ENCODE results near the gene PAPPA2. TPM values are rescaled to one million over a fixed set of nuclear protein-coding genes. Genes with fewer than 3 reads are reported as not detected.
"Not testable (repeated sequence)": the region's sequence is repeated elsewhere in the genome, so short reads cannot be mapped to it uniquely, and the experiment has no call there.

The PAPPA2 gene
- polyA plus RNA-seq, 1 experiment = 0.97 TPM

DNA sequence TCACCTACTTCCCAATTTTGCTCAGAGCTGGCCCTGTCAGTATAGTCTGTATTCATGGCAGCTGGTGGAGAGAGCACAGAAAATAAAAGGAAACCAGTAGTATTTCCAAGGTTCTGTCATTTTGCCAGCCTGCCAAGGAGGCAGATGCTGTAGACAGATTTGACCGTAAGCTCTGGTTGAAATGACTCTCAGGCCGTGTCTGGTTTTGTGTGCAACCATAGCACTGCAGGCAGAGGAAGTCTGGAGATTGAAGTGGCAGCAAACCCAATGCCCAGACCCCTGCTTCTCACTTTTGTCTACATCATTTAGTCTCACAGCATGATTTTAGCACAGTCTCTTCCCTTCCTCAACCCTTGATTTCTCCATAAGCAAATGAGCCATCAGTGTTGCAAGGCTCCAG is 291.7 kb downstream of the PAPPA2 start:
- TF ChIP-seq, protein P1, sequence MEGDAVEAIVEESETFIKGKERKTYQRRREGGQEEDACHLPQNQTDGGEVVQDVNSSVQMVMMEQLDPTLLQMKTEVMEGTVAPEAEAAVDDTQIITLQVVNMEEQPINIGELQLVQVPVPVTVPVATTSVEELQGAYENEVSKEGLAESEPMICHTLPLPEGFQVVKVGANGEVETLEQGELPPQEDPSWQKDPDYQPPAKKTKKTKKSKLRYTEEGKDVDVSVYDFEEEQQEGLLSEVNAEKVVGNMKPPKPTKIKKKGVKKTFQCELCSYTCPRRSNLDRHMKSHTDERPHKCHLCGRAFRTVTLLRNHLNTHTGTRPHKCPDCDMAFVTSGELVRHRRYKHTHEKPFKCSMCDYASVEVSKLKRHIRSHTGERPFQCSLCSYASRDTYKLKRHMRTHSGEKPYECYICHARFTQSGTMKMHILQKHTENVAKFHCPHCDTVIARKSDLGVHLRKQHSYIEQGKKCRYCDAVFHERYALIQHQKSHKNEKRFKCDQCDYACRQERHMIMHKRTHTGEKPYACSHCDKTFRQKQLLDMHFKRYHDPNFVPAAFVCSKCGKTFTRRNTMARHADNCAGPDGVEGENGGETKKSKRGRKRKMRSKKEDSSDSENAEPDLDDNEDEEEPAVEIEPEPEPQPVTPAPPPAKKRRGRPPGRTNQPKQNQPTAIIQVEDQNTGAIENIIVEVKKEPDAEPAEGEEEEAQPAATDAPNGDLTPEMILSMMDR (IDR thresholded peaks at IDR 0.05; ENCODE audit: insufficient read depth, low read depth, low read length) = no peak
- ChIA-PET POLR2A (no interaction called here), CTCF (interaction anchor here (1.0 kb wide), 1 partner anchor 8 kb away, joined by 3 read pairs; no protein-coding TSS in a partner anchor)
- no peak for DNase-seq (ENCODE audit: low read depth)
- no peaks in the 10 kb centered on the region for H3K27me3 ChIP-seq (ENCODE audit: control insufficient read depth, insufficient read depth, low read length)
- no peak overlapping the region for H3K4me3 ChIP-seq (ENCODE audit: low read depth, low read length)
- H3K36me3 ChIP-seq (ENCODE audit: control insufficient read depth, insufficient read depth, low read length) = no peaks in the 10 kb centered on the region

DNA sequence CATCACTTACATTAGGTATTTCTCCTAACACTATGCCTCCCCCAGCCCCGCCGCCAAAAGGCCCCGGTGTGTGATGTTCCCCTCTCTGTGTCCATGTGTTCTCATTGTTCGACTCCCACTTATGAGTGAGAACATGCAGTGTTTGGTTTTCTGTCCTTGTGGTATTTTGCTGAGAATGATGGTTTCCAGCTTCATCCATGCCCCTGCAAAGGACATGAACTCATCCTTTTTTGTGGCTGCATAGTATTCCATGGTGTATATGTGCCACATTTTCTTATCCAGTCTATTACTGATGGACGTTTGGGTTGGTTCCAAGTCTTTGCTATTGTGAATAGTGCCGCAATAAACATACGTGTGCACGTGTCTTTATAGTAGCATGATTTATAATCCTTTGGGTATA is 293.8 kb downstream of the PAPPA2 start:
- H3K36me3 ChIP-seq (ENCODE audit: control insufficient read depth, insufficient read depth, low read length); POLR2A ChIA-PET; DNase-seq (ENCODE audit: low read depth); CTCF ChIA-PET; H3K27me3 ChIP-seq (ENCODE audit: control insufficient read depth, insufficient read depth, low read length); H3K4me3 ChIP-seq (ENCODE audit: low read depth, low read length): not testable (repeated sequence)

DNA sequence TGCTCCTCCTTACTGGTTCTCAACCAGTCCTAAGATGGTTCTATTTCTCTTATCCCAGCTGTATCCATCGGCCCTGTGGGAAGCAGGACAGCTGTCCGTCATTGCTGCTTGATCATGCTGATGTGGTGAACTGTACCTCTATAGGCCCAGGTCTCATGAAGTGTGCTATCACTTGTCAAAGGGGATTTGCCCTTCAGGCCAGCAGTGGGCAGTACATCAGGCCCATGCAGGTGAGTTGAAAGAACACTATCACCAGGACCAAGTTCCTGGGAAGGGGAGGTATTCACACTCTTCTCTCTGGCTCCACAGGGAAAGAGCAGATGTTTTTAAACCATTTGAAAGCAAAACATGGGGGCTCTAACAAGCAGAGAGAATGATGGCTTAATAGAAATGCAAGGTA is 302.6 kb downstream of the PAPPA2 start:
- POLR2A ChIA-PET = no interaction called here
- Histone ChIP-seq H3K36me3 (ENCODE audit: control insufficient read depth, insufficient read depth, low read length) (no peaks in the 10 kb centered on the region), H3K4me3 (ENCODE audit: low read depth, low read length) (no peak overlapping the region), H3K27me3 (ENCODE audit: control insufficient read depth, insufficient read depth, low read length) (no peaks in the 10 kb centered on the region)
- DNase-seq (ENCODE audit: low read depth) = no peak
- CTCF ChIA-PET = interaction anchor here (1.2 kb wide), 1 partner anchor 205 kb away, joined by 5 read pairs; no protein-coding TSS in a partner anchor
- TF ChIP-seq, protein P1 (IDR thresholded peaks at IDR 0.05; ENCODE audit: insufficient read depth, low read depth, low read length) = no peak

DNA sequence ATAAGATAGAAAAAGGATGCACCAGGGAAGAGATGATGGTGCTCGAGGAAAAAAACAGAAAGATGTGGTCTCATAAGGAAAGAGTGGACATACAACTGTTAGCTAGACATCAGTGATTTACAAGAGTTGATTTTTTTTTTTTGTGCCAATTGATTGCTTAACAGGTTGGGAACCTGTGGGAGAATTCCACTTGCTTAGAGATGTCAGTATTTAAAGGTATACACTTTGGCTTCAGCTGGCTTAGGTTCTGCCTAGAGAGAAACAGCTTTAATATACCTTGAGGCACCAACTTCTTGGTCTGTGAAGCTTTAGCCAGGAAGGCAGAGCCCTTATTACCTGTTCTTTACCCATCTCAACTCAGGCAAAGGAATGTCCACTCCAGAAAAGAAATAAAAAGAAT is 303.8 kb downstream of the PAPPA2 start:
- POLR2A ChIA-PET = no interaction called here
- TF ChIP-seq, protein P1 (IDR thresholded peaks at IDR 0.05; ENCODE audit: insufficient read depth, low read depth, low read length) = no peak

DNA sequence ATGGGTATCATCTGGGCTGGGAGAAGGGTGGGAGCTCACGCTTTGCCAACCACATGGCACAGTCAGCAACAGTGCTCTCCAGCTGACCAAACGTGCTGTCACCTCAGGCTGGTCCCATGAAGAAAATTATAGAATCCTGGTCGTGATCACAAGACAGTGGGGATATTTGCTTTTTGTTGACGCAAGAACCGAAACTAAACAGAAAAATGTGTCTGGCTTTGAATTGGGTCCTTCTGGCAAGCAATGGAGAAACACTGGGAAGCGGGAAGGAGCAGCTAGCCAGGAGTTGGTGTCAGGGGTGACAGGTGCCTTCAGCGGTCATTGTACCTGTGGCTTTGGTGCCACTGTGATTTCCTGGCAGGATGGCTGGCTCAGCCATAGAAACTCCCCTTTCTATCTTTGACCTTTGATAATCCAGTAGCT is 304.8 kb downstream of the PAPPA2 start:
- POLR2A ChIA-PET = no interaction called here
- TF ChIP-seq, protein P1 (IDR thresholded peaks at IDR 0.05; ENCODE audit: insufficient read depth, low read depth, low read length) = no peak
- no peak for DNase-seq (ENCODE audit: low read depth)
- CTCF ChIA-PET = interaction anchor here (1.1 kb wide), 1 partner anchor 12 kb away, joined by 3 read pairs; no protein-coding TSS in a partner anchor
- Histone ChIP-seq H3K4me3 (ENCODE audit: low read depth, low read length) (no peak overlapping the region), H3K36me3 (ENCODE audit: control insufficient read depth, insufficient read depth, low read length) (no peaks in the 10 kb centered on the region), H3K27me3 (ENCODE audit: control insufficient read depth, insufficient read depth, low read length) (no peaks in the 10 kb centered on the region)

More for the DNA sequence above, 303.8 kb downstream of the PAPPA2 start:
- H3K27me3 ChIP-seq (ENCODE audit: control insufficient read depth, insufficient read depth, low read length) = no peaks in the 10 kb centered on the region
- no peak for DNase-seq (ENCODE audit: low read depth)
- H3K36me3 ChIP-seq (ENCODE audit: control insufficient read depth, insufficient read depth, low read length) = no peaks in the 10 kb centered on the region
- no peak overlapping the region for H3K4me3 ChIP-seq (ENCODE audit: low read depth, low read length)
- CTCF ChIA-PET = interaction anchor here (0.6 to 1.2 kb wide), 3 partner anchors 10 to 206 kb away, joined by 3 to 5 read pairs (median 3); no protein-coding TSS in a partner anchor

DNA sequence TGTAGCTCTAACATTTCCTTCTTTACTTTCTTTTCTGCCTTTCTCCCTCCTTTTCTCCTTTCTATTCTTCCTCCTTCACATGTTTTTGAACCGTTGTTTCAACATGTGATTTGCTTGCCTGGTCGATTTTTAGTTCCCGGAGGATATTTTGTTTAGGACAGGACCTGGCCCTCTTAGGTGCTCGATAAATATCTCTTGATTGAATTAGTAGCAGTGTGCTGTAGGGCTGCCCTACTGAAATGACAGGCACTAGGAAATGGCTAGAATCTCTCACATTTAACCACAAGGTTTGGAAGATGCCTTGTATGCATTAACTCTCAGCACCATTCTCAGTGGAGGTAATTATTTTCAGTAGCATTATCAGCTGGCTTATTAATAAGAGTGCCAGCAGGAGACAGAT is 305.6 kb downstream of the PAPPA2 start:
- Histone ChIP-seq H3K4me3 (ENCODE audit: low read depth, low read length) (no peak overlapping the region), H3K36me3 (ENCODE audit: control insufficient read depth, insufficient read depth, low read length) (no peaks in the 10 kb centered on the region), H3K27me3 (ENCODE audit: control insufficient read depth, insufficient read depth, low read length) (no peaks in the 10 kb centered on the region)
- TF ChIP-seq, protein P1 (IDR thresholded peaks at IDR 0.05; ENCODE audit: insufficient read depth, low read depth, low read length) = no peak
- no peak for DNase-seq (ENCODE audit: low read depth)
- ChIA-PET POLR2A (no interaction called here), CTCF (interaction anchor here (1.1 kb wide), 1 partner anchor 11 kb away, joined by 3 read pairs; no protein-coding TSS in a partner anchor)

Data from BJ (cell line).